C4-2B (cell line): ENCODE data around the gene RHPN2.

Experiments
- H3K27ac ChIP-seq: fragments of 450-650 bp; 2 replicates; pipeline ENCODE4 v1.5.1; 2017
- ZFX ChIP-seq: fragments of 450-650 bp; IDR thresholded peaks from 2 replicates; pipeline ENCODE4 v1.6.1; 2017
- TF ChIP-seq, protein P1 (sequence below): fragments of 450-650 bp; conservative IDR thresholded peaks from 2 replicates; pipeline ENCODE4 v1.5.1; 2017; ENCODE audit warnings: mild to moderate bottlenecking

The RHPN2 gene

GRCh38 chr19:33098055-33098534, 33.4 kb upstream of the RHPN2 start:
- TF ChIP-seq, protein P1, sequence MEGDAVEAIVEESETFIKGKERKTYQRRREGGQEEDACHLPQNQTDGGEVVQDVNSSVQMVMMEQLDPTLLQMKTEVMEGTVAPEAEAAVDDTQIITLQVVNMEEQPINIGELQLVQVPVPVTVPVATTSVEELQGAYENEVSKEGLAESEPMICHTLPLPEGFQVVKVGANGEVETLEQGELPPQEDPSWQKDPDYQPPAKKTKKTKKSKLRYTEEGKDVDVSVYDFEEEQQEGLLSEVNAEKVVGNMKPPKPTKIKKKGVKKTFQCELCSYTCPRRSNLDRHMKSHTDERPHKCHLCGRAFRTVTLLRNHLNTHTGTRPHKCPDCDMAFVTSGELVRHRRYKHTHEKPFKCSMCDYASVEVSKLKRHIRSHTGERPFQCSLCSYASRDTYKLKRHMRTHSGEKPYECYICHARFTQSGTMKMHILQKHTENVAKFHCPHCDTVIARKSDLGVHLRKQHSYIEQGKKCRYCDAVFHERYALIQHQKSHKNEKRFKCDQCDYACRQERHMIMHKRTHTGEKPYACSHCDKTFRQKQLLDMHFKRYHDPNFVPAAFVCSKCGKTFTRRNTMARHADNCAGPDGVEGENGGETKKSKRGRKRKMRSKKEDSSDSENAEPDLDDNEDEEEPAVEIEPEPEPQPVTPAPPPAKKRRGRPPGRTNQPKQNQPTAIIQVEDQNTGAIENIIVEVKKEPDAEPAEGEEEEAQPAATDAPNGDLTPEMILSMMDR: no peak
- no peak for TF ChIP-seq ZFX
- no peak overlapping the region for H3K27ac ChIP-seq

DNA sequence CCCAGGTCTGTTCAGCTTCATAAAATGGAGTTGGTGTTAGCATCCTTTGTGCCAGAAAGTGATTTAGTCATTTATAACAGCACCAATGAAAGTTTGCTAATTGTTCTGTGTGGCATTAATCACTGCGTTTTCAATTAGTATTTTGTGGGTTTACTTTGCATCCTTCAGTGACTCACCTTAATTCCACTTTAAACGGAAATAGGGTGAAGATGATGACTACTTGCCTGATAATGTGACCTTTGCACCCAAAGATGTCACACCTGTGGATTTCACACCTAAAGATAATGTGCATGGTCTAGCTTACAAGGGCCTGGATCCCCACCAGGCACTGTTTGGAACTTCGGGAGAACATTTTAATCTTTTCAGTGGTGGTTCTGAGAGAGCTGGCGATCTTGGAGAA, 31.3 kb upstream of the RHPN2 start:
- TF ChIP-seq, protein P1: no peak
- TF ChIP-seq ZFX: no peak
- H3K27ac ChIP-seq: no peak overlapping the region

DNA sequence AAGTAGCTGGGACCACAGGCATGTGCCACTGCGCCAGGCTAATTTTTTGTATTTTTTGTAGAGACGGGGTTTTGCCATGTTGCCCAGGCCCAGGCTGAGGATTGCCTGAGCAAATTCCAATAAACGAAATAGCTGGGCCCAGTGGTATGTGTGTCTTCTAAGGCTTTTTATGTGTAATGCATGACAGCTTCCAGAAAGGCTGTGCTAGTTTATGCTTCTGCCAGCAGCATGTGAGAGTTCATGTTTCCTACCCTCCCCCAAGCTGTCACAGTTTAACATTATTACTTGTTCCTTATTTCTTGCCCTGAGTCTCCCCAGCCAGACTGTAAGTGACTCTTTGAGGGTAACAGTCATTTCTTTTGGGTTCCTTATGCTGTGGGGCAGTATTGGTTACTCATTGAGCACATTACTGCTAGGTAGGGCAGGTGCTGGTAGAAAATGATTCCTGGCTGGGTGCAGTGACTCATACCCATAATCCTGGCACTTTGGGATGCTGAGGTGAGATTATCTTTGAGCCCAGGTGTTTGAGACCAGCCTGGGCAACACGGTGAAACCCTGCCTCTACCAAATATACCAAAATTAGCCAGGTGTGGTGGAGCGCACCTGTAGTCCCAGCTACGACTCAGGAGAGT, 29.9 kb upstream of the RHPN2 start:
- no peak overlapping the region for H3K27ac ChIP-seq
- TF ChIP-seq, protein P1: no peak

DNA sequence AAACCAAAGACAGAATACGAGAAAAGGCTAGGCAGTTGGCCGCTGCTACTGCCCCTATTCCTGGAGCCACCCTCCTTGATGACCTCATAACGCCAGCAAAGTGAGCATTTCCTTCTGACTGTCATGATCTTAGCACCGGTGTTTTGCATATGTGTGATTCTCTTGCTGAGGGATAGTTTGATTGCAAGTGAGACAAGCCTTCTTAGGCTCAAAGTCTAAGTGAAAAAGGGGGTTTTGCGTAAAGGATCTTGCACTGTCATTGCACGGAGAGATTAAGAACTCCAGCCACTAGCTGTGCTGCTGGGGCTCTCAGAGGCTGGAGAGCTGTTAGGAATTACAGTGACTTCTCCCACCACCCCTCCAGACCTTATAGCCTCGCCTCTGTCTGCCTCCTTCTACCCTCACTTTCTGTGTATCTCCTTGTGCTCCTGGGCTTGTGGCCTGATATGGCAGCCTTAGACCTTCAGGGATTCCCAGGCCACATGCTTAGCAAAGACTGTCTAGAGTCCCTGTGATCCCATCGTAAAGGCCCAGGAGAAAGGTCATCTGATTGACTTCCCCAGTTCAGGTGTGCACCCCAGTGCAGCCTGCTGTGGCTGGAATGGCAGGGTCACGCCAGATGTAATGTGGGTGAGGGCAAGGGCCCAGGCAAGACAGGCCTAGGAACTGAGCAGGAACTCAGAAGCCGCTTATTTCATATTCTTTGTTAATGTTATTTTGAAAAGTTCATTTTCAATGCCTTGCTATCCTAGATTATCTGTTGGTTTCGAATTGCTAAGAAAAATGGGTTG, 28.9 kb upstream of the RHPN2 start:
- TF ChIP-seq, protein P1: no peak
- no peak for TF ChIP-seq ZFX

DNA sequence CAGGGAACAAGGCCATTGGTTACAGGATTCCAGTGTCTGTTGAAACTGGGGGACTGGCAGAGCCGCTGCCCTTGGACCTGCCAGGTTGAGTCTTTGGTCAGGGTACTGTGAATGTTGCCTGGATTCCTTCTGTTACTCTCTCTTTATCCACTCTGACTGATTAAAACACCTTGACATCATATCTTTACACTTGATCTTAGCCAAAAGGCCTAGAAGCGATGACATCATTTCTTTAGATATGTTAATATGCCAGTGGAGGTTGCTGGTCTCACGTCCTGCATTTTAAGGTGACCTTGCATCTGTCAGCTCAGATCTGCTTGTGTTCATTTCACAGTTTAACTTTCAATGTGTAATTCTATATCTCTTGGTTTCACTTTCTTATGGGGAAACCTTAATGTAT, 25.5 kb upstream of the RHPN2 start:
- no peak overlapping the region for H3K27ac ChIP-seq
- TF ChIP-seq, protein P1: no peak
- no peak for TF ChIP-seq ZFX

More for the DNA sequence above, 28.9 kb upstream of the RHPN2 start:
- no peak overlapping the region for H3K27ac ChIP-seq

DNA sequence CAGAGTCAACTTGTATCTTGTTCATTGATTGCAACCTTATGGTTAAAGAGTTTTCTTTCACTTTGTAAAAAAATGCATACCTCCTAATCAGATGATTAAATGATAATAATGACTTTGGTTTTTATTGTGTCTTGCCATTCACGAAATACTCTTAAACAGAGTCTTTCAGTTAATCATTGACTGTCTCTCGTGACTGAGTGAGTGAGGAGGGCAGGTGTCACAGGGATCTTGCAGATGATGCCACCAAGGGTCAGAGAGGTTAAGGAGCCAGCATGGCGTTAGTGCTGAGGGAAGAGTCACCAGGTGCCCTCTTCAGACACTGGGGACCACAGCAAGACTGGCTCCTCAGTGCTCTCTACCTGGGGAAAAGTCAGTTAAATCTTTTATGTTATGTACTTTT, 24.3 kb upstream of the RHPN2 start:
- H3K27ac ChIP-seq: no peak overlapping the region
- TF ChIP-seq ZFX: no peak
- TF ChIP-seq, protein P1: no peak

- no peak for TF ChIP-seq ZFX
- TF ChIP-seq, protein P1: no peak
- H3K27ac ChIP-seq: no peak overlapping the region
Observed at GRCh38 chr19:33086955-33087354, 22.3 kb upstream of the RHPN2 start.
